Measurements from ENCODE around the gene GNLY.
A peak's percentile ranks its signal among the peaks of the same experiment; 100 is the strongest.
"Not testable (repeated sequence)": the region's sequence is repeated elsewhere in the genome, so short reads cannot be mapped to it uniquely, and the experiment has no call there.

Gene GNLY

GRCh38 chr2:85663594-85664565 lies 30.3 kb upstream of the GNLY start:
- no peak for DNase-seq (ENCODE audit: low read depth in 2 of 3, low spot score in 2 of 3)

- no peak for DNase-seq (ENCODE audit: low read depth in 2 of 3, low spot score in 2 of 3)
Measured at GRCh38 chr2:85665264-85665937, 28.8 kb upstream of the GNLY start.

- no peak for DNase-seq (ENCODE audit: low read depth in 2 of 3, low spot score in 2 of 3)
Measured at GRCh38 chr2:85666016-85666415, 28.1 kb upstream of the GNLY start.

- no peak for DNase-seq (ENCODE audit: low read depth in 2 of 3, low spot score in 2 of 3)
Measured at GRCh38 chr2:85666435-85667316, 27.5 kb upstream of the GNLY start.

- no peak for DNase-seq (ENCODE audit: low read depth in 2 of 3, low spot score in 2 of 3)
Measured at GRCh38 chr2:85667561-85668008, 26.6 kb upstream of the GNLY start.

- DNase-seq (ENCODE audit: low read depth in 2 of 3, low spot score in 2 of 3): no peak
Measured at GRCh38 chr2:85668009-85668856, 25.9 kb upstream of the GNLY start, which contains the start of gene SFTPB. Gene SFTPB, minus strand, starts transcription at chr2:85668199. Its CDS starts 16 bp downstream, at chr2:85668183.

- no peak for DNase-seq (ENCODE audit: low read depth in 2 of 3, low spot score in 2 of 3)
Measured at GRCh38 chr2:85668857-85669142, 25.4 kb upstream of the GNLY start.

- DNase-seq (ENCODE audit: low read depth in 2 of 3, low spot score in 2 of 3): no peak
Measured at GRCh38 chr2:85669549-85669948, 24.6 kb upstream of the GNLY start.

GRCh38 chr2:85670416-85670815 lies 23.7 kb upstream of the GNLY start:
- not testable (repeated sequence) for DNase-seq (ENCODE audit: low read depth in 2 of 3, low spot score in 2 of 3)

GRCh38 chr2:85672456-85672855 lies 21.7 kb upstream of the GNLY start:
- DNase-seq (ENCODE audit: low read depth in 2 of 3, low spot score in 2 of 3): no peak

GRCh38 chr2:85673716-85674375 lies 20.3 kb upstream of the GNLY start:
- no peak for DNase-seq (ENCODE audit: low read depth in 2 of 3, low spot score in 2 of 3)

GRCh38 chr2:85674417-85674816 lies 19.7 kb upstream of the GNLY start:
- DNase-seq (ENCODE audit: low read depth in 2 of 3, low spot score in 2 of 3): no peak

- no peak for DNase-seq (ENCODE audit: low read depth in 2 of 3, low spot score in 2 of 3)
Measured at GRCh38 chr2:85675427-85675826, 18.7 kb upstream of the GNLY start.

GRCh38 chr2:85675866-85676548 lies 18.2 kb upstream of the GNLY start:
- no peak for DNase-seq (ENCODE audit: low read depth in 2 of 3, low spot score in 2 of 3)

GRCh38 chr2:85678377-85678776 lies 15.8 kb upstream of the GNLY start:
- no peak for DNase-seq (ENCODE audit: low read depth in 2 of 3, low spot score in 2 of 3)

- DNase-seq (ENCODE audit: low read depth in 2 of 3, low spot score in 2 of 3): peak; percentile 40 to 76 (median 72)
Measured at GRCh38 chr2:85678794-85679672, 15.1 kb upstream of the GNLY start.

- DNase-seq (ENCODE audit: low read depth in 2 of 3, low spot score in 2 of 3): no peak
Measured at GRCh38 chr2:85680707-85681371, 13.3 kb upstream of the GNLY start.

GRCh38 chr2:85681372-85681763 lies 12.8 kb upstream of the GNLY start:
- no peak for DNase-seq (ENCODE audit: low read depth in 2 of 3, low spot score in 2 of 3)
